Heart right ventricle (tissue), 16 donors: ENCODE measurements around the gene RUNX1. TPM values are rescaled to one million over a fixed set of nuclear protein-coding genes. Genes with fewer than 3 reads are reported as not detected.

Source experiments
- ATAC-seq, 8 donors: fragments of 200-7000 bp; cut with Tn5 transposase; one replicate each; pipeline ENCODE4 v1.9.1; 2020; ENCODE audit warnings: mild to moderate bottlenecking in 8 of 8, moderate library complexity in 8 of 8, moderate number of reproducible peaks in 1 of 8
- DNase-seq, 2 donors: peaks; one replicate each; pipeline ENCODE4 v3.0.0-alpha.2; 2020
- H3K27ac ChIP-seq, 10 donors: fragments of 200-600 bp; sonication (generic) in 2 of 10; one replicate each; pipeline versions ENCODE4 v1.5.0 to v1.8.0; 2020 to 2022; ENCODE audit warnings: mild to moderate bottlenecking in 3 of 10
- H3K27me3 ChIP-seq, 7 donors: fragments of 200-600 bp; one replicate each; pipeline ENCODE4 v1.8.0; 2021 to 2022; ENCODE audit warnings: mild to moderate bottlenecking in 2 of 7
- H3K36me3 ChIP-seq, 9 donors: fragments of 200-600 bp; sonication (generic) in 1 of 9; one replicate each; pipeline versions ENCODE4 v1.5.0 to v1.8.0; 2020 to 2022; ENCODE audit warnings: mild to moderate bottlenecking in 2 of 9
- H3K4me1 ChIP-seq, 9 donors: fragments of 200-600 bp; sonication (generic) in 1 of 9; one replicate each; pipeline versions ENCODE4 v1.5.0 to v1.8.0; 2020 to 2022; ENCODE audit warnings: mild to moderate bottlenecking in 4 of 9
- H3K4me3 ChIP-seq, 10 donors: fragments of 200-600 bp; sonication (generic) in 2 of 10; one replicate each; pipeline versions ENCODE4 v1.5.0 to v1.8.0; 2020 to 2022; ENCODE audit warnings: mild to moderate bottlenecking in 7 of 10, moderate library complexity in 2 of 10
- H3K9me3 ChIP-seq, 11 donors: fragments of 200-600 bp in 10 of 11; sonication (generic) in 2 of 11; one replicate each; pipeline versions ENCODE4 v1.5.0 to v1.8.0; 2013 to 2022; ENCODE audit warnings: mild to moderate bottlenecking in 2 of 11, control low read depth in 1 of 11, moderate library complexity in 1 of 11
- WGBS, 2 donors: extraction: QIAGEN DNeasy Blood & Tissue Kit; methylation state at CpG; one replicate each; pipeline ENCODE4 v1.1.7; 2013; ENCODE audit warnings: inconsistent platforms in 1 of 2; 5-methylcytosine and 5-hydroxymethylcytosine counted together
- intact Hi-C, 10 donors: fragments of 100-400 bp; cut with DNase I; formaldehyde crosslinking; loops; one replicate each; pipeline versions ENCODE4 v1.11.1 to v1.14.2; 2022
- polyA plus RNA-seq, 2 donors: library from polyadenylated mRNA; stranded (reverse); fragments of 200-250 nt; gene quantifications; one replicate each; pipeline ENCODE4 v1.2.3, GENCODE V29; 2013
- total RNA-seq, 10 donors: library from RNA; stranded (reverse); fragmentation: NEBNext Ultra II Directional in 3 of 10; extraction: Animal tissue kit (Norgen Biotek cat#: 25700) in 3 of 10; gene quantifications; one replicate each; pipeline versions ENCODE4 v1.2.1 to v1.2.4, GENCODE V29; 2021 to 2023
- TF ChIP-seq, protein P1 (sequence below), 9 donors: fragments of 200-600 bp; sonication (generic) in 2 of 9; IDR thresholded peaks; one replicate each; pipeline versions ENCODE4 v1.5.0 to v1.8.0; 2021 to 2022; ENCODE audit warnings: antibody characterized with exemption in 9 of 9, mild to moderate bottlenecking in 5 of 9, moderate library complexity in 1 of 9
- donor health status: Arrhythmogenic right ventricular cardiomyopathy.
- donor health status: ischemic (EF 13 %, LVEDD 7.1; RV severe dilation, severe dysfunction).
- donor health status: healthy with polysubstance abuse.
- donor health status: DM: no; HTN: yes; CAD: no.
- donor health status: DM: no; HTN: no; CAD: no.
- donor health status: ischemic (EF 25% LVEDD 6.9; RV normal size, moderate dysfunction).
- donor health status: ischemic (EF 25% LVEDD 5.7; RV mildly dilated, moderate dysfunction).
- donor health status: healthy.
- donor health status: DM: yes; HTN: yes; CAD: no.
- donor health status: Ischemic cardiomyopathy.
- donor health status: ischemic (EF 35%, LVEDD 5.7; RV mildly dilated, moderate dysfunction).
- donor health status: nonischemic (EF 11% LVEDD 7.7; RV severe dilation, severe dysfunction).
- donor health status: DM: yes; HTN: yes; CAD: no.
- donor health status: PGD.
- donor health status: ischemic (EF 29% LVEDD 5.4; RV normal size, mild dysfunction).
- donor health status: nonischemic (EF 23%, LVEDD 6.1; RV moderate dilation, normal function).

The RUNX1 gene
- total and polyA plus RNA-seq, 12 donors, result 0.88 to 29.3 (median 3.5) TPM

DNA sequence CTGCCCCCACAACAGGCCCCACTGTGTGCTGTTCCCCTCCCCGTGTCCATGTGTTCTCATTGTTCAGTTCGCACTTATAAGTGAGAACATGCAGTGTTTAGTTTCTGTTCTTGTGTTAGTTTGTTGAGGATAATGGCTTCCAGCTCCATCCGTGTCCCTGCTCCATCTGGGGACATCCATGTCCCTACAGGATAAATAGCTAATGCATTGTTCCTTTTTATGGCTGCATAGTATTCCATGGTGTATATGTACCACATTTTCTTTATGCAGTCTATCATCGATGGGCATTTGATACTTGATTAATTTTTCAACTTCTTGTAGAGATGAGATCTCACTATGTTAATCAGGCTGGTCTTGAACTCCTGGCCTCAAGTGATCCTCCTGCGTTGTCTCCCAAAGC is 44.4 kb upstream of the RUNX1 start:
- TF ChIP-seq, protein P1, sequence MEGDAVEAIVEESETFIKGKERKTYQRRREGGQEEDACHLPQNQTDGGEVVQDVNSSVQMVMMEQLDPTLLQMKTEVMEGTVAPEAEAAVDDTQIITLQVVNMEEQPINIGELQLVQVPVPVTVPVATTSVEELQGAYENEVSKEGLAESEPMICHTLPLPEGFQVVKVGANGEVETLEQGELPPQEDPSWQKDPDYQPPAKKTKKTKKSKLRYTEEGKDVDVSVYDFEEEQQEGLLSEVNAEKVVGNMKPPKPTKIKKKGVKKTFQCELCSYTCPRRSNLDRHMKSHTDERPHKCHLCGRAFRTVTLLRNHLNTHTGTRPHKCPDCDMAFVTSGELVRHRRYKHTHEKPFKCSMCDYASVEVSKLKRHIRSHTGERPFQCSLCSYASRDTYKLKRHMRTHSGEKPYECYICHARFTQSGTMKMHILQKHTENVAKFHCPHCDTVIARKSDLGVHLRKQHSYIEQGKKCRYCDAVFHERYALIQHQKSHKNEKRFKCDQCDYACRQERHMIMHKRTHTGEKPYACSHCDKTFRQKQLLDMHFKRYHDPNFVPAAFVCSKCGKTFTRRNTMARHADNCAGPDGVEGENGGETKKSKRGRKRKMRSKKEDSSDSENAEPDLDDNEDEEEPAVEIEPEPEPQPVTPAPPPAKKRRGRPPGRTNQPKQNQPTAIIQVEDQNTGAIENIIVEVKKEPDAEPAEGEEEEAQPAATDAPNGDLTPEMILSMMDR (IDR thresholded peaks at IDR 0.05), result no peak
- intact Hi-C loops, result no loop called here

DNA sequence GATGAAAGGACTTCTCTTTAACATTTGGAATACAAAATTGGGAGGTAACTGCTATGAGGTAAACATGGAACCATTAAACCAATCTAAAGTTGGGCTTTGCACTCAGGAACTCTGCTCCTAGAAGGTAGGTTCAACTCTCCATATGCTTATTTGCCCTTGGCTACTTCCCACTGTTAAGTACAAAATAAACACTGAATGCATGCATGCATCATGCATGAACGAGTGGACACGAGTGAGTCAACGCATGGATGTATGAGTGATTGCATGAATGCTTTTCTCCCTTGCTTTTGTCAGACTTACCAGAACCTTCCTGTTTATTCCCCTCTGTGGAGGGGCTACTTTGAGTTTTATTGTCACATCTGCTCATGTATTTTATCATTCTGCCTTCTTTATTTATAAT is 42.4 kb upstream of the RUNX1 start:
- 89 to 94% methylated on average over 3 of the region's 3 CpGs for WGBS, 2 donors
- TF ChIP-seq, protein P1 (IDR thresholded peaks at IDR 0.05), result no peak

More for the DNA sequence above, 44.4 kb upstream of the RUNX1 start:
- ATAC-seq (no peak), DNase-seq (no peak)
- H3K27me3 ChIP-seq, result peaks cover 0 to 6% (median 0%) of the 10 kb centered on the region in 7 donors
- no peak overlapping the region for H3K27ac ChIP-seq
- no peak overlapping the region for H3K4me3 ChIP-seq
- no peaks in the 10 kb centered on the region for H3K4me1 ChIP-seq
- WGBS, 2 donors, result 92 to 96% methylated on average over 5 of the region's 5 CpGs
- H3K9me3 ChIP-seq, result no peaks in the 10 kb centered on the region
- no peaks in the 10 kb centered on the region for H3K36me3 ChIP-seq

DNA sequence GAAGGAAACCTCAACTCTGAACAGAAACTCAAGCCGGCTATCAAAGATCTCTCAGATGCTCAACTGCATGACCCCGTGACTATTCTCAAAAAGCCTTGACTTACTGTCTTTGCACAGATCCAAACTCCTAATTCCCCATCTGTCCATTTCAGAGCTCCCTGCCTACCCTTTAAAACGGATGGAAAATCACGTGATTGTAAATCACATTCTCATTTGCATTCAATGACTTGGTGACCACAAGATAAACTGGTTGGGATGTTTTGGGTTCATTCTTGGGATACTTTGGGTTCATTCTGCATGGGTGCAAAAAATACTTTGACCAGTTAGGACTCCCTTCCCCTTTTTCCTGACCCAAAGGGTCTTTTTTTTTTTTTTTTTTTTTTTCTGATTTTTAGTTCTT is 41.3 kb upstream of the RUNX1 start:
- TF ChIP-seq, protein P1 (IDR thresholded peaks at IDR 0.05), result no peak
- no peak overlapping the region for H3K4me3 ChIP-seq
- 60 to 75% methylated on average over 4 of the region's 4 CpGs for WGBS, 2 donors
- no peak overlapping the region for H3K27ac ChIP-seq
- ATAC-seq (no peak), DNase-seq (no peak)
- H3K27me3 ChIP-seq, result peaks cover 0 to 14% (median 0%) of the 10 kb centered on the region in 7 donors
- intact Hi-C loops, result no loop called here
- no peaks in the 10 kb centered on the region for H3K36me3 ChIP-seq
- H3K4me1 ChIP-seq, result peaks cover 0 to 9% (median 0%) of the 10 kb centered on the region in 9 donors
- no peaks in the 10 kb centered on the region for H3K9me3 ChIP-seq

More for the DNA sequence above, 42.4 kb upstream of the RUNX1 start:
- DNase-seq (no peak), ATAC-seq (no peak)
- Histone ChIP-seq H3K4me1 (peaks cover 0 to 7% (median 0%) of the 10 kb centered on the region in 9 donors), H3K4me3 (no peak overlapping the region), H3K27me3 (peaks cover 0 to 9% (median 0%) of the 10 kb centered on the region in 7 donors), H3K9me3 (no peaks in the 10 kb centered on the region), H3K36me3 (no peaks in the 10 kb centered on the region), H3K27ac (no peak overlapping the region)
- intact Hi-C loops, result no loop called here

DNA sequence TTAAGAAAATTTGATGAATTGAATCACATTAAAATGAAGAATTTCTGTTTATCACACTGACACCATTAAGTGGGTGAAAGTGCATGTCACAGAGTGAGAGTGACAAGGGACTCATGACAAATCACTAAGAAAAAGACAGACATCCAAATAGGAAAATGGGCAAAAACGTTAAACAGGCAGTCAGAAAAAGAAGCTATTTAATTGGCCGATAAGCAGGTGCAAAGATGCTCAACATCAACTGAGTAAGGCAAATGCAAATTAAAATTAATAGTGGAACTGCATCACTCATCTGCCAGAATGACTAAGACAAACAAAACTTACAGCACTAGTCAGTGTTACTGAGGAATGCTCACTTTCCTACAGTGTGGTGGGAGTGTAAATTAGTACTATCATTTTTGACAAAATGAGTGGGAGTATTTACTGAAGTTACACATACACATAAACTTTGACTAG is 39.2 kb upstream of the RUNX1 start:
- Histone ChIP-seq H3K27ac (no peak overlapping the region), H3K4me3 (no peak overlapping the region), H3K36me3 (no peaks in the 10 kb centered on the region), H3K9me3 (no peaks in the 10 kb centered on the region), H3K27me3 (peaks cover 0 to 15% (median 0%) of the 10 kb centered on the region in 7 donors), H3K4me1 (peaks cover 0 to 9% (median 0%) of the 10 kb centered on the region in 9 donors)
- no peak for DNase-seq
- TF ChIP-seq, protein P1 (IDR thresholded peaks at IDR 0.05), result no peak
- WGBS, 2 donors, result 81 to 84% methylated on average over 2 of the region's 2 CpGs
- ATAC-seq, result no peak
- intact Hi-C loops, result no loop called here
